ENCODE data around the gene ELAVL2.

- TF ChIP-seq CTCF (IDR thresholded peaks at IDR 0.05) (no peak), ZFX (IDR thresholded peaks at IDR 0.05; ENCODE audit: borderline replicate concordance) (no peak)
Observed at GRCh38 chr9:23766613-23767012, 59.4 kb downstream of the ELAVL2 start.

Measured in 22Rv1 (cell line).